Measurements from ENCODE around the gene RIPOR1.
A peak's percentile ranks its signal among the peaks of the same experiment; 100 is the strongest.
"Not testable (repeated sequence)": the region's sequence is repeated elsewhere in the genome, so short reads cannot be mapped to it uniquely, and the experiment has no call there.

Gene RIPOR1

GRCh38 chr16:67517661-67518423 lies 10.8 kb upstream of the RIPOR1 start:
- DNase-seq (ENCODE audit: low read depth): no peak

GRCh38 chr16:67518676-67519075 lies 10.0 kb upstream of the RIPOR1 start:
- DNase-seq (ENCODE audit: low read depth): no peak

DNA sequence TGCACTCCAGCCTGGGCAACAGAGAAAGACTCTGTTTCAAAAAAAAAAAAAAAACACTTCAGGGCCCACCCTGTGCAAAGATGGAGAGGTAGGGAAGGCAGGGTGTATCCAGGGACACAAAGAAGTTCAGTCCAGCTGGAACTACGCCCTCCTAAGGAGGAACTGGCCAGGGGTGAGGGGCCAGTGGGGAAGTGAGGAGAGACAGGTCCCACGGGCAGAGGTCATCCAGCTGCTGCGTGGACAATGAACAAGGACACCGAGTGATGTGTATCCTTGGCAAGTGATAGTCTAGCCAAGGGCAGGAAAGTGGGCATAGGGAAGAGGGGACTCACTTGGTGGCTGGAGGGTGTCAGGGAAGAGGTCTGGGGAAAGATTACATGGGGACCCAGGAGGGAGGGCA lies 9.4 kb upstream of the RIPOR1 start:
- DNase-seq (ENCODE audit: low read depth): no peak

GRCh38 chr16:67521095-67521804 lies 7.4 kb upstream of the RIPOR1 start:
- DNase-seq (ENCODE audit: low read depth): peak; percentile 97

- no peak for DNase-seq (ENCODE audit: low read depth)
Observed at GRCh38 chr16:67525176-67525860, 3.3 kb upstream of the RIPOR1 start.

DNA sequence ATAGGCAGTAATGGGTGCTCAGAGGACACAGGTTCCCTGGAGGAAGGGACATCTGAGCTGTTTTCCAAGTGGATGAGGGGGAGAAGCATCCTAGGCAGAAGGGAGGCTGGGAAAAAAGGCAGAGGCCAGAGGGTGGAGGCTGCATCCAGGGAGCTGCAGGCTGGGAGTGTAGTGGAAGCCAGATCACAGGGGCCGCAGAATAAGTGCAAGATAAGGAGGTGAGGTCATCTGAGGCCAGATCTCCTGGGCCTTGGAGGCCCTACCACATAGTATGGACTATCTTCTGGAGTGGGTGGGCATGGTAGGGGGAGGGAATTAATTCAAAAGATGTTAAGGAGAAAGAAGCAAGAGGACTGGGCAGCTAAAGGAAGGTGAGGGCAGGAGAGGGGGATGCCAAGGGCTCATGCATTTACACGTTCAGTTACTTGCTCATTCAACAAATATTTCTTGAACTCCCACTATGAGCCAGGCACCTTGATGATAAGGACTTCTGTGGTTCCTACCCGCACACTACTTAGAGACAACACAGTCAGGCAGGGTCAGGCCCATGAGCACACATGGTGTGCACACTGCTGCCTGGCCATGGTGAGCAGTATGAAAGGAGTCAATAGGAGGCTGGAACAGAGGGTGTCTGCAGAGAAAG lies 2.4 kb upstream of the RIPOR1 start:
- DNase-seq (ENCODE audit: low read depth): no peak

DNA sequence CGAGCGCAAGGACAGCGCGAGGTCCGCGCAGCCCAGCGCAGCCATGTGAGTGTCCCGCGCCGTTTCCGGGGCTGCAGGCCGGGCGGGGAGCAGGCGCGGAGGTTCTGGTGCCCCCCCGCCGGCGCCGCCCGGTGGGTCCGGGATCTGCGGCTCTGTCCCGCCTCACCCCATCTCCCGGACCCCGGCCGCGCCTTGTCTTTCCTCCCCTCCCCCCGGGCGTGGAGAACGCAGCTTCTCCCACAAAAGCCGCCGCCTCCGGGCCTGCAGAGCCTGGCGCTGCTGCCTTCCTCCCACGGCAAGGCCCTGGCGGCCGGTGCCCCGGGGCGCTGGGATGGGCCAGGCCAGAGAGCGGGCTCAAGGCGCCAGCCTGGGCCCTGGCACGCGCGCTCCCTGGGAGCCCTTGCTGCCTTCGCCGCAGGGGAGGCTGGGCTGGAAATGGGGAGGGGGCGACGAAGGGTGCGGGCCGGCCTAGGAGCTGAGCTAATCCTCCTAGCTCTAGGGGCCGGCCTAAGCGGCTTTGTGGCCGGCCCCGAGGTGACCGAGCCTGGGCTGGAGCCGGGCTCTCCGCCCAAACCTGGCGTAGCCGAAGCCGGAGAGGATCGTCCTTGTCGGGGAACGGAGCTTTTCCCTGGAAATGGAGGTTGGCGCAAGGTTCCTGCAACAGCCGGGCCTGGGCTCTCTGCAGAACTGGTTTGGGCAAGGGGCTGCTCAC lies 397 bp downstream of the RIPOR1 start:
- no peak for DNase-seq (ENCODE audit: low read depth)

DNA sequence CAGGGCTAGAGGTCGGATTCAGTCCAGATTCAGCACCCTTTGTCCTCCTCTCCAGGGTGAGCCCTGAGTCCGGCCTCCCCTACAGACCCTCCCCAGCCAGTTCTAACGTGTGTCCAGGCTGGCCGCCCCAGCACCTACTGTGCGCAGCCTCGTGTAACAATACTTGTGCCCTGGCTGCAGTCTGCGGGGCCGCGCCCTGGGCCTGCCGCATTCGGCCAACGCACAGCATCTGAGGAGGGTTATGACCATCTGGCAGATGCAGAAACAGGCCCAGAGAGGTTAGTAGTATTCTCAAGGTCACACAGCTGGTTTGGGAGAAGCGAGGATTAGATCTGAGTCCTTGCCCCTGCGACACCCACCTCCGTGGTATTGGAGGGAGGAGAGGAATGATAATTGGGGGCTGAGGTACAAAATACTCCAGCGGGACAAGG lies 968 bp downstream of the RIPOR1 start:
- no peak for DNase-seq (ENCODE audit: low read depth)

DNA sequence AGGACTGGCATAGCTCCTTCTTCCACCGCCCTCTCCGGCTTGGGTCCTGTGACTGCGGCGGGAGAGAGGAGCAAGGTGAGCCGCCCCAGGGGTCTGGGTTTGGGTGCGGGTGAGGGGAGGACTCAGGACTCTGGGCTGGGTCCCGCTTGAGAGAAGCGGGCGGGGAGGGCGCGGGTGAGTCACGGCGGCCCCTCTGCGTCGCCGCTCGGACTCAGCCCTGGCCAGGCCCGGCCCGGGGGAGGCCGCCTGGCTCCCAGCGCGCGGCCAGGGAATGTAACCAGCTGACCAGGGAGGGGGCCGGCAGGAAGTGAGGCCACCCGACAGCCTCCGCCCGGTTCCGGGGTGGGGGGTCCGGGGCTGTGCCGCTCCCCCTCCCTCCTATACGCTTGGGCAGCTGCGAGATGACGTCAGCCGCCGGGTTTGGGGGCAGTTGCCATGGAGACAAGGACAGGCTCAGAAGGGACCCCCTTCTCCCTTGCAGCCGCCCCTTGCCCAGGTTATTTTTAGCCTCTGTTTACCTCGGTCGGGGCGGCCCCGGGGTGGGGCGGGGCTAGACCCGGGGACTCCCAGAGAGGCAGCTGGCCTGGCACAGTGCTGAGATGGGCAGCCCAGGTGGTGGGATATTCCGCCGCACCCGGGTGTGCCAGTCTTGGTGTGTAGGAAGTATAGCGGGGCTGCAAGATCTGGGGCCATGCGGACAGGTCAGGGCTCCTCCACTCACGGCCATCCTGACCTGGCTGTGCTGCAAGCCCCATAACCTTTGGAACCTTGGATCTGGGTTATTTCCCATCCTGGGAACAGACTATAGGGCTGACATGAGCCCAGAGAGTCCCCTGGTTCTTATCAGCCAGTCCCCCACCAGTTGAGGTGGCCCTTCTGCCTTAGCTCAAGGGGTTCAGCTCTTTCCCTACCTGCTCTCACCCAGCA lies 1.6 kb downstream of the RIPOR1 start:
- no peak for DNase-seq (ENCODE audit: low read depth)

GRCh38 chr16:67531247-67531646 lies 2.6 kb downstream of the RIPOR1 start:
- no peak for DNase-seq (ENCODE audit: low read depth)

DNA sequence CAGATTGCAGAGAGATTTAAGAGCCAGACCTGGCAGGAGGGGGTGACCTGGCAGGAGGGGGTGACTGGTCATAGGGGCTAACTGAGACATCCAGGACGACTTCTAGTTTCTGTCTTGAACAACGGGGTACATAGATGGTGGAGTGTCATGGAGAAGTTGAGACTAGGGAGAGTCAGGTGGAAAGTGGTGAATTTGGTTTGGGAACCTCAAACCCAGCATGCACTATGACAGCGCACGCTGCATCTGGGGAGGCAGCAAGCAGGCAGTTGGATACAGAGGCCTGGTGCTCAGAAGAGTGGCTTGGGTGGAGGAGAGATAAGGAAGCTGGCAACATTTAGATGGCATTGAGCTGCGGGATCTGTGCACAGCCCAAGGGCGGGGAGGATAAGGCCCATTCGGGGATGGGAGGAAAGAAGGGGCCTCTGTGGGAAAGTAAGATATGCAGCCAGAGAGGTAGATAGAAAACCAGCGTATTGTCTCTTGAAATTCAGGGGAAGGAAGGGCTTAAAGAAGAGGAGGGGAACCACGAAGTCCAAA lies 4.5 kb downstream of the RIPOR1 start:
- DNase-seq (ENCODE audit: low read depth): no peak

- DNase-seq (ENCODE audit: low read depth): not testable (repeated sequence)
Observed at GRCh38 chr16:67533987-67534386, 5.4 kb downstream of the RIPOR1 start.

DNA sequence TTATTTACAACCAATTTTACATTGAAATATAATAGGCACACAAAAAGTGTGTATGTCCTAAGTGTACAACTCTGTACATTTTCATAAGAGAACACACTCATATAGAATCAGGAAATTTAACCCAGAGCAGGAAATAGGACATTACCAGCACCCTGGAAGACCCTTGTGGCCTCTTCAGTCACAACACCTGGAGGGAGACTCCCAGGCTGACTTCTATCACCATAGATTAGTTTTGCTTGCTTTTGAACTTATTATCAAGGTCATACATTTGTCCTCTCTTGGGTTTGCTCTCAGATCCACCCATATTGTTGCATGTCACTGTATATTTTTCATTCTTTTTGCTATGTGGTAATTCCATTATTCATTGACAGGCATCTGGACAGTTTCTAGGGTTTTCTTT lies 5.8 kb downstream of the RIPOR1 start:
- DNase-seq (ENCODE audit: low read depth): no peak

DNA sequence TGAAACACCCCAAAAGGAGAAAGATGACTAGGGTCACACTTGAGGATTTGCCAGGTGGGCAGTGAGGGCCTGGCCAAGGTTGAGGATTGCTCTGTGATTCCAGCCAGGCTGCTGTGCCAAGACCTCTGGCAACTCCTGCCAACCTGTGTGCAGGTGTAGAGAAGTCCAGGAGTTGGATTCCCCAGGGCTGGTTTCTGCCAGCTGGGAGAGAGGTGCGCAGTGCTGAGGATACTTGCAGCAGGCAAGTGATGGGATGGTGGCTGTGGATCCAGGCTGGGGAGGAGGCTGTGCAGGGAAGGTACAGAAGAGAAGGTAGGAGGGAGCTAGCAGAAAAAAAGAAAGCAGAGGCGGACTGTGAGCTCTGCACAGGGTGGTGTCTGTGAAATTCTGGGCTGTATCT lies 6.6 kb downstream of the RIPOR1 start:
- no peak for DNase-seq (ENCODE audit: low read depth)

- DNase-seq (ENCODE audit: low read depth): no peak
Observed at GRCh38 chr16:67537270-67537635, 8.6 kb downstream of the RIPOR1 start.

DNA sequence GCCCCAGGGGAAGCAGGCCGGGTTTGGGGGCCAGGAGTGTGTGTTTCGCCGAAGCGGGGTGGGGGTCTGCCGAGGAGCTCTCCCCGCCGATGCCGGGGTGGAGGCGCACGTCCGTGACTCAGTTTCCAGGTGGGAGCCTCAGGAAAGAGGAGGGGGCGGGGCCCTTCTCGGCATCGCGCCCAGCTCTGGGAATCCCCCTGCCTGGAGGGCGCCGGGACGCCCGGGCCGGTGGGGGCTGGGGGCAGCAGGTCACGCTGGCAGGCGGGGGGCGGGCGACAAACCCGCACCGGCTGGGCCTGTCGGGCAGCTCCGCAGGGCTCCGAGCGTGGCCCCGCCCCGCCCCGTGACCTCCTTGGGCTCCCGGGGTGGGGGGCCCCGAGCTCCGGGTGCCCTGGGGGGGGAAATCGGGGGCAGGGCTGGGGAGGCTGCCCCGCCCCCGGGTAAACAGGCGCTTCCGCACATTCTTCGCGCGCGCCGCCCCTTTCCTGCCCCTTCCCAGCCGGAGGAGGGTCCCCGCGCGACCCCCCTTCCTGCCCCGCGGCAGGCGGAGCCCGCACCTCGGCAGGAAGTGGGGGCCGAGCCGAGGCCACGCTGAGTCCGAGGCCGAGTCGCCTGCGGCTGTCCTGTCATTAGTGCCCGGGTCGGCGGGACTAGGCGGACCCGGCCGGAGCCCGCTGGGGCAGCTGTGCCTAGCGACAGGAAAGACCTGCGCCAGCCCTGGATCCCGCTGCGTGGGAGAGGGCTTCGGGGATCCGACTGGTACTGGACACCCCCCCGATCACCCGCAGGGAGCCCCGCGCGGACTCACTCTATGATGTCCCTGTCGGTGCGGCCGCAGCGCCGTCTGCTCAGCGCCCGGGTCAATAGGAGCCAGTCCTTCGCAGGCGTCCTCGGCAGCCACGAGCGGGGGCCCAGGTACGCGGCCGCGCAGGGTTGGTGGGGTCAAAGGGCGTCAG lies 9.3 kb downstream of the RIPOR1 start:
- DNase-seq (ENCODE audit: low read depth): no peak

DNA sequence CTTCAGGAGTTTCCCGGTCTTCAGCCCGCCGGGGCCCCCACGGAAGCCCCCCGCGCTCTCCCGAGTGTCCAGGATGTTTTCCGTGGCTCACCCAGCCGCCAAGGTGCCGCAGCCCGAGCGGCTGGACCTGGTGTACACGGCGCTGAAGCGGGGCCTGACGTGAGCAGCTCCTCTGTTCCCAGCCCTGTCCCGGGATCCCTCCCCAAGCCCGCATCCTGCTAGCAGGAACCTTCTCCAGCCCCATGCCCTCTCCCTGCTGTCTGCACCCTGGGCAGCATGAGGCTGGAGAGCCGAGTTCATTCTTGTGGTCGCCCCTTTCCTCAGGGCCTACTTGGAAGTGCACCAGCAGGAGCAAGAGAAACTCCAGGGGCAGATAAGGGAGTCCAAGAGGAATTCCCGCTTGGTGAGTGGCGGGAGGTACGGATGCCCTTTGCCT lies 10.1 kb downstream of the RIPOR1 start:
- no peak for DNase-seq (ENCODE audit: low read depth)

- DNase-seq (ENCODE audit: low read depth): no peak
Observed at GRCh38 chr16:67539271-67539670, 10.6 kb downstream of the RIPOR1 start.
